ENCODE data around the gene CRYL1.

CRYL1 gene

DNA sequence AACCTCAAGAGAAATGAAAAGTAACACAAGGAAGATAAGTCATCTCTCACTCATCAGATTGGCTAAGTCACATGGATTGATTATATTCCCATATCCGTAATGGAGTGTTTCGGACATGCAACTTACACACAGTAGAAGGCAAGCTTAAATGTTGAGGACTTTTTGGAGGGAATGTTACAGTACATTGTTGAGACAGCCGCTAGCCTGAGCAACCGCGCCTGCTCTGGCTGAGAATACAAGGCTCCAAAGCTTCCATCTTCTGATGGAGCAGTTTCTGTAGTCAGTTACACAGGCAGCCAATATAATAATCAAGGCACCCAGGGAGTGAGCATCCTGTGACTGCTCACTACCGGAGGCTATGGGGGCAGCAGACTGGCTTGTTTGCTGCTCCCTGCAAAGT, 1.0 kb upstream of the CRYL1 start:
- DNase-seq, result no peak

DNA sequence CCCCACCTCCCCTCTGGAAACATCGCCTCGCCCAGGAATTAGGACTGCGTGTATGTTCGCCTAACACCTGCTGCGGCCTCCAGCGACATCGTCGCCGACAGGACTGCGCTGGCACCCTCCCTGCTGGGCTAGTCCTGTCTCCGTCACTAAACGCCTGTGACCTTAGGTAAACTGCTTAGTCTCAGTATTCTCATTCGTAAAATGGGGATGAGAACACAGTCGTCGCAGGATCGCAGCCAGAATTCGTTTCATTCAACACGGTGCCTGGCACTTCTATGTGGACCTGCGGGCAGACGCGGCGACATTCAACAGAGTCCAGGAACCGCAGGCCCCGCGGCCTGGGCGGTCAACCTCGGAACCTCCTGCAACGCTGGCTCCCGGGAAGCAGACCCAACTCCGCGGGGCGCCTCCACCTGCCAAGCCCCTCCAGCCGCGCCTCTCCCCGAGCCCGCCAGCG, 485 bp downstream of the CRYL1 start:
- peak; percentile 73 for DNase-seq

DNA sequence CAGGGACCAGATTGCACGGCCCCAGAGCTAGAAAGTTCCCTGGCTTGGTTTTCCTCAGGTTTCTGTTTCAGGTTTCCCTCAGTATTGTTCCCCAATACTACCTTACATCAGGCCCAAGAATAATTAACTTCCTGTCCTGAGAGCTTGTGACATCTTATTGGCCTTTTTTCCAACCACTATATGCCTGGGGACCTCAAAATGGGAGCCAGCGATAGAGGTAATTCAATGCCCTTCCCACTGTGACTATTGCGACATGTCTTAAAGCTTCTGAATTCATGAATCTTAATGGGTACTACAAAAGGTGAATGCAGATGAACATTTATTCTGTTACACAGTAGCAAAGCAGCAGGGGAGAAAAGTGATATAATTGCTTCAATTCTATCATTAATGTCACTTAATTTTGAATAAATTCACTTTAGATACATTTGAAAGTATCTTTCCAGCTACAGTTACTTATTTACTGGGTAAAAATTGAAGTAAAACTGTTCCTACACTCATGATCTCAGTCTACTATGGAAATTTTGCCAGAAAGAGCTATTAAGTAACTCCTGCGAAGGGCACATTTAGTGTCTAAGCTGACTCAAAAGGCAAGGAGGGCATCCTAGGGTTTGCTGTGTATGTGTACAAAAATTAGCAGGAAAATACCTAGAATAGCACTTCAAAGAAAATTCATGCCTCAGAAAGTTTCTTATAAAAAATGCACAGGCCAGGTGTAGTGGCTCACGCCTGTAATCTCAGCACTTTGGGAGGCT, 4.1 kb downstream of the CRYL1 start:
- no peak for DNase-seq

DNA sequence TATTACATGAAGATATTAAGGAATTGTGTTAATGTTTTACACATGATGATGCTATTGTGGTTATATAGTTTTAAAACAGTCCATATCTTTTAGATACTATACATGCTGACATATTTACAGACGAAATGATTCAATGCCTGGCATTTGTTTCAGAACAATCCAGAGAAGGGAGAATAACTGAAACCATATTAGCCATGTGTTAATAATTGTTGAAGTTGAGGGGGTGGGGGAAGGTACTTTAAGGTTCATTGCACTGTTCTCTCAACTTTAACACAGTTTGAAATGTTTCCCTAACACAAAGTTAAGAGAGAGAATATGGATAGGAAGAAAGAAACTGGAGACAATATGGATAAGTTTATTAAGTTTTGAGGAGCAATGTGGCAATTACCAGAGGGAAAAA, 5.8 kb downstream of the CRYL1 start:
- DNase-seq, result no peak

DNA sequence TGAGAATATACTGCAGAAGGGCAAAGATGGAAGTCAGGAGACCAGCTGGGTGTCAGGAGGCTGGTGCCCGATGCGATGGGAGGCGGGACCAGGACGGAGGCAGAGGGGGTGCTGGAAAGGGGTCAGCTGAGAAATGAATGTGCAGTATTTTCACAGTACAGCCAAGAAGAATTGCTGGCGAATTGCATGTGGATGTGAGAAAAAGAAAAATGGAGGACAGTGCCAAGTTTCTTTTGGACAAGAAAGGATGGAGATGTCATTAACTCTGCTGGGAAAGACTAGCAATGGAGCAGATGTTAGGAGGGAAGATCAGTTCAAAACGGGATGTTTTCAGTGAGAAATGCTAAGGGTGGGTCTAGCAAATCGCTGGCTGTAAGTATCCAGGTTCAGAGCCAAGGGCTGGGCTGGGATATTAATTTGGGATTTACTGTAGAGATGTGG, 7.0 kb downstream of the CRYL1 start:
- no peak for DNase-seq

DNA sequence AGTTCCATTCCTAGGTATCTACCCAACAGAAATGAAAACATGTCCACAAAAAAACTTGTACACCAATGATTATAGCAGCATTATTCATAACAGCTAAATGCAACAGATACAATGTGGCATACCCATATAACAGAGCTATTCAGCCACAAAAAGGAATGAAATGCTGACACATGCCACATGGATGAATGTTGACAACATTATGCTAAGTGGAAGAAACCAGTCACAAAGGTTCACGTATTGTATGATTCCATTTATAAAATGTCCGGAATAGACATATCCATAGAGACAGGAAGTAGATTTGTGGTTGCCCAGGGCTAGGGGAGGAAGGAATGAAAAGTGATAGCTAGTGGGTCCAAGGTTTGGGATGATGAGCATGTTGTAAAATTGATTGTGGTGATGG, 10.8 kb downstream of the CRYL1 start:
- DNase-seq, result no peak

DNA sequence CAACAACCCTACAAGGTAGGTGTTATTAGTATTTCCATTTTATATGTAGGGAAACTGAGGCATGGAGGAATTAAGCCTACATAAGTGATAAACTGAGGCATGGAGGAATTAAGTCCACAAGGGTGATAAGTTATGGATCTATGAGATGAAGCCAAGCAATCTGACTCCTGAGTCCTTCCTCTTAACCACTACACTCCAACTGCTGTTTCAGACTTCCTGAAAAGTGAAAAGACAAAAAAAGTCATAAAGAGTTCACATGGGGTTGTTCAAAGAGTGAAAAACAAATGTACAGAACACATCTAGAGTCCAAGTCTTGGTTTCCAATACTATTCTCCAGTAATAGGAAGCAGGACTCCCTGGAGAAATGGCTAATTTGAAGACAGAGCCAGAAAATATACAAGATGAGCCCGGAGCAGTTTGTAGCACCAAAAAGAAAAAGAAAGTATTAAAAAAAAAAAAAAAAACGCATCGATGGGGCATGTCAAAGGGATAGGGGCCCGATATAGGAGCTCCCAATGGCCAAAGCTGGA, 12.1 kb downstream of the CRYL1 start:
- no peak for DNase-seq

DNA sequence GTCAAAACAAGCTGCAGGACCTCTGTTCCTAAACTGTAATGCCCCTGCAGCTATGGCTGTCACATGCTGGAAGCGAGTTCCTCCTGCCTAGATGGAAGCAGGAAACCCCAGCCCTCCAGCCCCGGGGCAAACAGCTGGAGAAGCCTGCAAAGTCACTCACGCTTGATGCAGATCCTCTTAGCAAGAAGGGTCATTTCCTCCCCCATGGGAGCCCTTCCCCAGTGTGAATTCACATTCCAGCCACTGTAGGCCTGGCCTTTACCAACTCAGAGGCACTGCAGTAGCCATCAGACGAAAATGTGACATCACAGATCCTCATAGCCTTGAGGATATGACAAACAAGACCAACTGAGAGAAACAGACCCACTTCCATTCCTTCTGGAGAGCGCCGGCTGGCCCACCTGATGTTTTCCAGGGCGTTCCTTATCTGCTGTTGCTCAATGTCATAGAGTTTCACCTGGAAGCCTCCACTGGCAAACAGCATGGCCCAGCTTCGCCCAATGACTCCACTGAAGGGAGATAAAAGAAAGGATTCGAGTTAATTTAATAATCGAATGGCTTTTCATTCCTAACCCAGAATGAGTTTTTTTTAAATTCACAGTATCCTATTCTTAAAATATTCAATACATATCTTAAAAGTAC, 13.5 kb downstream of the CRYL1 start:
- no peak for DNase-seq

DNA sequence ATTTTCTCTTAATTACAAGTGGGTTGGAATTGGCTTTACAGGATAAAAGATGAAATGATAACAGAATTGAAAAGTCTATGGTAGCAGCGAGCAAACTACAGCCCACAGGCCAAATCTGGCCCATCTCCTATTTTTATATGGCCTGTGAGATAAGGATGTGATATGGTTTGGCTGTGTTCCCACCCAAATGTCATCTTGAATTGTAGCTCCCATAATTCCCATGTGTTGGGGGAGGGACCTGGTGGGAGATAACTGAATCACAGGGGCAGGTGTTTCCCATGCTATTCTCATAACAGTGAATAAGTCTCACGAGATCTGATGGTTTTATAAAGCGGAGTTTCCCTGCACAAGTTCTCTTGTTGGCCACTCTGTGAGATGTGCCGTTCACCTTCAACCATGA, 19.0 kb downstream of the CRYL1 start:
- DNase-seq, result no peak

DNA sequence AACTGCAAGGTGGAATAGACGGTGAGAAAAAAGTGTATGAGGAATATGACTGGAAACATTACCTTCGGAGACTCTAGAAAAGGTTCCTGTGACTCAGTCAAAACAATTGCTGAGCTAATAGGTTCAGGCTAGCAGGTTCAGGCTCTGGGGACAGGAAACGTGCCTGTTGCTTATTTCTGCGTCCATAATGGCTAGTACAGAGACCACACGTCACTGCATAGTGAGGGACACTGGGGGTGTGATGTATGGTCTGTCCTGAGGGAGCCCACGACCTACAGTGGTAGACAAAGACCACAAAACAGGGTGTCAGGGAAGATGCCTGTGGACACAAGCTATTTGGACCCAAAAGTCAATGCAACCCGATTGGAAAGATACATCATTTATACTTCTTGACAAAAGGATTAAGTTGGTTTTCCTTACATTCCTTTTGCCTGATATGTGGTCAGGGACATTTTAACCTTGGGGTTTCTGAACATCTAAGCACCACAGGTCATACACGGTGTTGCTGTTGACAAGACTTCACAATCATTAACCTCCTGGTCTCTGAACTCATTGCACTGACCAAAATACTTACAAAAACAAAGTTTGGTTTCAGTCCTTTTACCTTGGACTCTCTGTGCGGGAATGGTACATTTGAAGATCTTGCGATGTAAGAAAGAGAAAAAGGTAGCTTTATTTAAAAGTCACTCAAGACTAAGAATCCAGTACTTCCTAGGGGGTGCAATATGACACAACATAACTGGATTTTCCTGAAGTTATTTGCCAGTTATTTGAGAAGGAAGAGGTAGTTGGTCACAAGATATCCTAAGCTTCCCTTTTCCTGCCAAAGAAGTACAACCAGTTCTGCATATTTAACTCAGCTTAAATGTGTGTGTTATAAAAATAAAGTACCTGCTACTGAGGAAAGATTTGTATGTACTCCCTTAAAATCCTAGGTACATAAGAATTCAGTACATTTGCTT, 20.0 kb downstream of the CRYL1 start:
- DNase-seq, result no peak

DNA sequence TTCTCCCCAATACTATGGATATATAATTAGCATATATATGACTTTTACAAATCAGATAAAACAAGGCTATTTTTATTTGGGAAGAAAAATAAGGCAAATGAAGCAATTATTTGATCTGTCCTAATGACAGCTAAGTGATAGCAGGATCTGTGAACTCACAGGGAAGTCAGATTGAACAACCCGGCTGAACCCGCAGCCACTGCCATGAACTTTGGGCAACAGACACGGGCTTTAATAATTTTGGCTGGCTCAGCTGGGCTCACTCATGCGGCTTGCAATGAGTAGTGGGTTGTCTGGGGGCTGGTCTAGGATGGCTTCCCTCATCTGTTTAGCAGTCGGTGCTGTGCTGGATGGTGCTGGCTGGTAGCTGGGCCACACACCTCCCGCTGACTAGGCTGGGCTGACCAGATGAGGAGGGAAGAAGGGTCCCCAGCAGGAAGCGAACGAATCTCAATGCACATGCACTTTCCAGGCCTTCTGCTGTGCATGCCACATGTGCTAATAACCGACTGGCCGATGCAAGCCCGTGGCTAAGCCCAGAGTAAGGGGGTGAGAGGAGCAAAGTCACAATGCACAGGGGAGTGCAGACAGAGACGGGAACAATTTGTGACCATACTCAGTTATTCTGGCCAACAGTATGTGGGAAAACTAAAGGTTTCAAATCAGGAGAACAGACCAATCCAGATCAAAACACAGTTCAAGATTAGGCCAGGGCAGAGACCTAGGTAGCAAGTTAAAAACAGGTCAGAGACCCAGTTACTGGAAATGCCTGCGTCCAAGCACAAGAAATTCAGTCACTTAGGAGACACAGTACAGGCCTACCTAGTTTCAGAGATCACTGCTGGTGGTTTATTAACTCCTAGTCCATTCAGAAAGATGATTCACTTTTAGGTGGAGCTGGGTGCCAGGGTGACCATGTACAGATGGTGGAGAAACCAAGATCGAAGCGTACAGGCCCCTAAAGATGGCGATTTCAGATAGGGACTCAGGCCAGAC, 22.3 kb downstream of the CRYL1 start:
- no peak for DNase-seq

DNA sequence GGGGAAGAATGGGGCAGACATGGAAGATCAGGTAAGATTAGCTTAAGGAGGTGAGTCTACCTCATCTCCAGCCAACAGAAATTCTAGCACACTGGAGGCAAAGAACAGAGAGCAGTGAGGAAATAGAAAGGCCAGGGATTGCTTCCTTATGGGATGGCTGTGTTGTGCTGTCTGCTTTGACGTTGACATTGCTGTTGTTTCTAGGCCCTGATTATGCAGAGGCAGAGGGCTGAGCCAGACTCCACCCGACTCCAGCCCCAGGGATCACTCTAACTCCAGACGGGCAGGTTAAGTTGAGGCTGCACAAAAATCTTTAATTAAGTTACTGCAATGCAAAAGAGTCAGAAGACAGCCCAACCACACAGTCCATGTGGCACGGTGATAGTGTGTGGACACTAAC, 24.1 kb downstream of the CRYL1 start:
- DNase-seq, result no peak

DNA sequence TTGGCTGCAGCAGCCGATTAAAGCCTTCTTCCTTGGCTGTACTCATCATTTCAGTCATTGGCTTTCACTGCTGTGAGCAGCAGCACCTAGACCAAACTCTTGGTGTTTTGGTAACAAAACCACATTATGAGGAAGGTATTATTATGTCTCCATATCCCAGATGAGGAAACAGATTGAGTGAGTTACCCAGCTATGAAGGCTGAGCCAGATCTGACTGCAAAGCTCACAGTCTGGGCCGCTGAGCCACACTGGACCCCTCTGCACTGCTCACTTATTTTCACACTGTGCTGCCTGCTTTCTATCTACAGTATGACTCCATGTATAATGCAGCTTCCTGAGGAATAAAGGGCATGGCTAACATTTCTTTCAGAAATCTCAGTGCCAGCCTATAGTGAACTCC, 24.5 kb downstream of the CRYL1 start:
- DNase-seq, result no peak

DNA sequence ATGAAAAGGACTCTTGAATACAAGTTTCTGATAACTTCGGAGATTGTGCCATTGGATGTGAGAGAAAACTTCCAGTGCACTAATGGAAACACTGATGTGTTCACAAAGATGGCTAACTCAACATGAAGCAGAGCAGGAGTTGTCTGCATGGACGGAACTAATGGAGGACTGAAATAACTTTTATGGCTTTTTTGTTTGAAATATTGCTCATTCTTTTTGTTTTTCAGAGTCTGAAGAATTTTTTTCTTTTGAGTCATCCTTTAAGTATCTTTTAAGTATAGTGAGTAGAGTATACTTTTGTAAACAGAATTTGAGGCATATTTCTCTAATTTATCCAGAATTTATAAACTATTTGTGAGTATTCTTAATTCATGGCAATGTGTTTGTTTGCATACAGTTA, 25.7 kb downstream of the CRYL1 start:
- DNase-seq, result no peak

DNA sequence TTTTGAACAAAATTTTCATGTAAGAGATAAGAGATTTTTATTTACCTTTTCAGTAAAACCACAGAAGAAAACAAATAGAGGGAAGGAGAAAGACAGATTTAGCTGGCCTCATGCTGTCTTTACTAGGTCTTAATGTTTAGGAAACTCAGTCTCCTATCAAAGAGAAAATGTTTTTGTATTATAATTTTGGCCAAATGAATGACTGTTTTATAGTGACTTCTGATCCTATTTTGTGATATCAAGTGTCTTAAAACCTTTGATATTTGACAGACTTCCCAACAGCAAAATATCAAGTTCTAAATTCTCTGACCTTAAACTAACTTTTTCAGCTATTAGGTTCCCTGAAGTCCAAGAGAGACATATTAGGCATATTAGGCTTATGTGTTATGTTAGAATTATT, 27.0 kb downstream of the CRYL1 start:
- DNase-seq, result no peak

DNA sequence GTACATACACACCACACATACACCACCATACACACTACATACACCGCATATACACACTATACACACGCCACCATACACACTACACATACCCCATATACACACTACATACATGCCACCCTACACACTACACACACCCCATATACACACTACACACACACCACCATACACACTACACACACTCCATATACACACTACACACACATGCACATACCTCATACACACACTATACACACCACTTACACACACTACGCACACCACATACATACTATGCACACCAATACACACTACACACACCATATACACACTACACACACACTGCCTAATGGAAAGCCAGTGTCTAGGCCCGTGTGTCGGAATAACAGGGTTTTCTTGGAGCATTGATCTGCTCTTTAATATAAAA, 27.5 kb downstream of the CRYL1 start:
- no peak for DNase-seq

DNA sequence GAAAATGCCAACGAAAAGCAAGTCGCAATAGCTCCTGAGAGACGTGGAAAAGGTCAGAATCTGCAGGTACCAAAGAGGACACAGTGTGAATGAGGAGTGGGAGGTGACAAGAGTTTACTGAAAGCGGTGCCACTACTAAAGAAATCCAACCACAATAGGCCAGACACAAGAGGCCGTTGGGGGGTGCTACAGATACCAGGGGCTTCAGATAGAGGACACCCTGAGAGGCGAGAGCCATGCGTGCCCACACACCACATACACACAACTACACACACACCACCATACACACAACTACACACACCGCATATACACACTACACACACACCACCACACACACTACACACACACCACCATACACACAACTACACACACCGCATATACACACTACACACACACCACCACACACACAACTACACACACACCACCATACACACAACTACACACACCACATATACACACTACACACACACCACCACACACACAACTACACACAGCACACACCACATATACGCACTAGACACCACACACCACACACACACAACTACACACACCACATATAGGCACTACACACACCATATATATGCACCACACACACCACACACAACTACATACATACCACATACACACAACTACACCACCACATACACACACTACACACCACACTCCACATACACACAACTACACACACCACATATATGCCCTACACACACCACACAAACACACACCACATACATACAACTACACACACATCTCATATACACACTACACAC, 28.5 kb downstream of the CRYL1 start:
- peak; percentile 10 for DNase-seq

DNA sequence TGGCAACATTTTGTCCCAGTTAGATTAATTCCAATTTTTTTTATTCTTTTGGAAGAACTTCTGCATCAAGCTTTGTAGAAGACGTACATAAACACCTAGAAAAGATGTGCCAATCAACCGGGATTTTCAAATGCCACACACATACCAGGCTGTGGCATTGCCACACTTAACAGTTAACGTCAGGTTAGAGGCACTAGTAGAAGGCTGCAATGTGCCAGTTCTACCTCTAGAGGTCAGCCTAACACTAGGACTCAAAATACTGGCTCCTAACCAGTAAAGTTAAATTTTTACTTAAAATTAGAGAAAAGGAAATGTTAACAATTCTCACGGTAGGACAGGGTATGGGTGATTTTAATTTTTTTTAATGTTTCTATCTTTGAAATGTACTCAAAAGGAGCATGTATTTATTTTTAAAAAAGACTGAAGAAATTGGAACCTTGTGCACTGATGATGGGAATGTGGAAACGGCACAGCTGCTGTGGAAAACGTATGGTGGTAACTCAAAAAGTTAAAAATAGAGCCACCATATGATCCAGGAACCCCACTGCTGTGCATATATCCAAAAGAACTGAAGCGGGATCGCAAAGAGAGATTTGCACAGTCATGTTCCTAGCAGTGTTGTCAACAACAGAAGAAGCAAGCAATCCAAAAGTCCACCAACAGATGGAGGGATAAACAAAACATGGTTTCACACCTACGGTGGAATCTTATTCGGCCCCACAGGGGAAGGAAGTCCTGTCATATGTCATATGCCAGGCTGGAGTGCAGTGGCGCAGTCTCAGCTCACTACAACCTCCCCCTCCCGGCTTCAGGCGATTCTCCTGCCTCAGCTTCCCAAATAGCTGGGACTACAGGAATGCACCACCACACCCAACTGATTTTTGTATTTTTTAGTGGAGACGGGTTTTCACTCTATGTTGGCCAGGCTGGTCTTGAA, 30.3 kb downstream of the CRYL1 start:
- DNase-seq, result peak; percentile 65

DNA sequence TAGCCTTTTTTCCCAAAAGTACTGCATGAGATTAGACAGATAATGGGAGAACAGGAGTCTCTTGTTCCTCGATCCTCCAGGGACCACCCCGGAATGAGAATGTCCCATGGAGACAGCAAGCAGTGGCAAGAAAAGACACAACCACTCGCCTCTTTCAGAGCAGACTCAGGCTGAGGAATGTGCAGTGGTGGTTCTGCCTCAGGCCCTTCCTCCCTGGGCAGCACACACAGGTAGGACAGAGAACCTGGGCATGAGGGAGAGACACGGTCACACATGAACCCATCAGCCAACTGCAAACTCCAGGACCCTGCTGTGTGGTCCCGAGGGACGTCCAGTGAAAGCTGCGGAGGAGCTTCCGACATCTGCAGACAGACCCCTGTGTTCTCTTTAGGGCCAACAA, 31.0 kb downstream of the CRYL1 start:
- no peak for DNase-seq

DNA sequence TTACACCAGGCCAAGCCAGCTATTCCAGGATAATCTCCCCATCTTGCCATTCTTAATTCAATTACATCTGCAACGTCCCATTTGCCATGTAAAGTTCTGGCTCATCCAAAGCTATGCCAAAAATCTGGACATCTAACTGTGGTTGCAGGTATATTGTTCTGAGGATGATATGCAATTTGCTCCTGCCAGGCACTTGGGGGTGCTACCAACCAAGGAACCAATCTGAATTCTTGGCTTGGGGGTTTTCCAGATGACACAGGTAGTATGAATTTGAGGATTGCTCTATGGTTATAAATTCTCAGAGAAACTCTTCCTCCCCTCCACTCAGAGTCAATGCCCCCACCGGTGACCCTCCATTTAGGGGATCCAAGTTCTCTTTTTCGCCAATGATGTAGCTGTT, 33.0 kb downstream of the CRYL1 start:
- DNase-seq, result peak; percentile 23

All from NCI-H526 treated with DMSO at 0.1 percent for 48 hours (cell line).